VCaP (cell line): ENCODE data around the gene NEO1.

Source experiments
- H3K27ac ChIP-seq: fragments of 450-650 bp; 2 replicates; pipeline ENCODE4 v1.5.1; 2017
- TF ChIP-seq, protein P1 (sequence below): fragments of 450-650 bp; conservative IDR thresholded peaks from 2 replicates; pipeline ENCODE4 v1.5.1; 2017; ENCODE audit warnings: mild to moderate bottlenecking, moderate library complexity

The NEO1 gene

DNA sequence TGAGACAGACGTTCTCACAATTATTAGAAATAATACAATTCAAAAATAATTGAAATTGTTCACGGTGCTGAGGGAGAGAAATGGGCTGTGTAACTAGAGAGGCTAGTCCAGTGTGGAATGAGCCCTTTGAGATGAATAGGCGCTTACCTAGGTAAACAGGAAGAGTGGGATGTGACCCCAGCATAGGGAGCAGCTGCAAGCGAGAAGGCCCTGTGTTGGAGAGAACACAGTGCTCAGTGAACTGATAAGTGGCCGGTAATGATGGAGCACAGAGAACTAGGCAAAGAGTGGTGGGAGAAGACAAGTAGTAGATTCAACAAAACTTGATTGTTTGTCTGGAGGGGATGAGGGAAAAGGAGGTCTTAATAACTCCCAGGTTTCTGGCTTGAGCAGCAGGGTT, 212.6 kb downstream of the NEO1 start:
- TF ChIP-seq, protein P1, sequence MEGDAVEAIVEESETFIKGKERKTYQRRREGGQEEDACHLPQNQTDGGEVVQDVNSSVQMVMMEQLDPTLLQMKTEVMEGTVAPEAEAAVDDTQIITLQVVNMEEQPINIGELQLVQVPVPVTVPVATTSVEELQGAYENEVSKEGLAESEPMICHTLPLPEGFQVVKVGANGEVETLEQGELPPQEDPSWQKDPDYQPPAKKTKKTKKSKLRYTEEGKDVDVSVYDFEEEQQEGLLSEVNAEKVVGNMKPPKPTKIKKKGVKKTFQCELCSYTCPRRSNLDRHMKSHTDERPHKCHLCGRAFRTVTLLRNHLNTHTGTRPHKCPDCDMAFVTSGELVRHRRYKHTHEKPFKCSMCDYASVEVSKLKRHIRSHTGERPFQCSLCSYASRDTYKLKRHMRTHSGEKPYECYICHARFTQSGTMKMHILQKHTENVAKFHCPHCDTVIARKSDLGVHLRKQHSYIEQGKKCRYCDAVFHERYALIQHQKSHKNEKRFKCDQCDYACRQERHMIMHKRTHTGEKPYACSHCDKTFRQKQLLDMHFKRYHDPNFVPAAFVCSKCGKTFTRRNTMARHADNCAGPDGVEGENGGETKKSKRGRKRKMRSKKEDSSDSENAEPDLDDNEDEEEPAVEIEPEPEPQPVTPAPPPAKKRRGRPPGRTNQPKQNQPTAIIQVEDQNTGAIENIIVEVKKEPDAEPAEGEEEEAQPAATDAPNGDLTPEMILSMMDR, result no peak
- no peak overlapping the region for H3K27ac ChIP-seq

DNA sequence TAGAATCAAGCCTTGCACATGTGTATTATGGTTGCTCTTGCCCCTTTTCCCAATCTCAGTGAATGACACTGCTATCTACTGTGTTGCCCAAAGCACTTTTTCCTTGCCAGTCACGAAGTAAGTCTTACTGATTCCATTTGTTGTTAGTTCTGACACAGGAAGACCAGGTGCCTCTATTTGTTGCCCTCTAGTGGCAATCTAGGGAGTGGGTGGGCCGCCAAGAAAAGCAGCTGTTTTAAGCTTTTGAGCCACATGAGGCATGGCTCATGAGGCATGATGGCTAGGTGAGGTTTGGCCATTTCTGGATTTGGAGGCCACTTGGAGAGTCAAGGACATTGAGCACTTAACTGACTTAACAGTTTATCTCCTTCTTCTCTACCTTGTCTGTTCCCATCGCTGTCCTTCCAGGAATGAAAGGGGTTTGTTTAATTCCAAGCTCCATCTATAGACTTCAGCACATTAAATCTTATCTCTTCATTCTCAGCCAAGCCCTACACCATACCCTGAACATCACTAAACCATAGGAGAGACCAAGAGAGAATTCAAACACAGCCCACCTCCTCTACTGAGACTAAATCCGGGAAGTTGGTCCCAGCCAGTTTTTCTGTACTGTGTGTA, 213.4 kb downstream of the NEO1 start:
- TF ChIP-seq, protein P1, result peak; percentile 65
- H3K27ac ChIP-seq, result no peak overlapping the region

DNA sequence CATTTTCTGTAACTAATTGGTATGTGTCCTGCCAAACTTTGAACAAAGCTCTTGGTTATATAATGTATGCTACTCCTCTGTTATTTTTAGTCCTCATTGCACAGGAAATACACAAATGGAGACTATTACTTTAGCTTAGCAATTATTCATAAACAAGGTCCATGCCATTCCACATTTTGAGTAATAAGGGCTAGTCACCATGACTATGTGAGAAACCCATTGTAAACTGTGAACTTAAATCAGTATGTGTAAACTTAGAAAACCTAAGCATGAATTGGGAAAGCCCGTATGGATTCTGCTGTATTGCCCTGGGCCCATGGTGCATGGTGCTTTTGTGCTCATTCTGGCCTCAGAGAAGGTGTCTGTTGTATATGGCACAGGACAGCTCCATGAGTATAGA, 216.2 kb downstream of the NEO1 start:
- no peak overlapping the region for H3K27ac ChIP-seq
- TF ChIP-seq, protein P1, result no peak

DNA sequence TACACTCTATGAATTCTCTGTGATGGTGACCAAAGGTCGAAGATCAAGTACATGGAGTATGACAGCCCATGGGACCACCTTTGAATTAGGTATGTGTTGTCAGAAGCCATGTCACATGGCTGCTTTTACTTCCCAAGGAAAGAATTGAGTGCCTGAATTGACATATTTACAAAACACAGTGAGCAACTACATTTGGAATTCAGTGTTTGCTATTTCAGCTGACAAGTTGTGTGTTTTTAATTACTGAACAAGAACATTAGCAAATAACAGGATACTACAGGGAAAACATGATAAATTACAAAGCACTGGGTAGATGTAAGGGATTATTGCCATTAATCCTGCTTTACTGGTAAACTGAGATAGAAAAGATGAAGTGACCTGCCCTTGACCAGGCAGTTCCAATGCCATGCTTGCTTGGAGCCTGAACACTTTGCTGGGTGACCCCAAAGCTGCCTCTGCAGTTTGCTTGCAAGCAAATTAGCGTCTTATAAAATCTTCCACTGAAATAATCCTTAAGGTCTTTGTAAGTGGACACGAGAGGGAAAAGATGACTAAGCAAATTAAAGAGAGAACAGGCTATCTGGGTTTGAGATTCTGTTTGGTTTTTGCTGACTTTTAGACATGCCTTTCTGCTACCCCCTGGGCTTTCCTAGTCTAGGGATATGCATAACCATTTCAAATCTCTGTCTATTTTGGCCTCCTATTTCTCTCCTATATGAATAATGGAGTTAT, 218.3 kb downstream of the NEO1 start:
- H3K27ac ChIP-seq, result no peak overlapping the region
- TF ChIP-seq, protein P1, result no peak

DNA sequence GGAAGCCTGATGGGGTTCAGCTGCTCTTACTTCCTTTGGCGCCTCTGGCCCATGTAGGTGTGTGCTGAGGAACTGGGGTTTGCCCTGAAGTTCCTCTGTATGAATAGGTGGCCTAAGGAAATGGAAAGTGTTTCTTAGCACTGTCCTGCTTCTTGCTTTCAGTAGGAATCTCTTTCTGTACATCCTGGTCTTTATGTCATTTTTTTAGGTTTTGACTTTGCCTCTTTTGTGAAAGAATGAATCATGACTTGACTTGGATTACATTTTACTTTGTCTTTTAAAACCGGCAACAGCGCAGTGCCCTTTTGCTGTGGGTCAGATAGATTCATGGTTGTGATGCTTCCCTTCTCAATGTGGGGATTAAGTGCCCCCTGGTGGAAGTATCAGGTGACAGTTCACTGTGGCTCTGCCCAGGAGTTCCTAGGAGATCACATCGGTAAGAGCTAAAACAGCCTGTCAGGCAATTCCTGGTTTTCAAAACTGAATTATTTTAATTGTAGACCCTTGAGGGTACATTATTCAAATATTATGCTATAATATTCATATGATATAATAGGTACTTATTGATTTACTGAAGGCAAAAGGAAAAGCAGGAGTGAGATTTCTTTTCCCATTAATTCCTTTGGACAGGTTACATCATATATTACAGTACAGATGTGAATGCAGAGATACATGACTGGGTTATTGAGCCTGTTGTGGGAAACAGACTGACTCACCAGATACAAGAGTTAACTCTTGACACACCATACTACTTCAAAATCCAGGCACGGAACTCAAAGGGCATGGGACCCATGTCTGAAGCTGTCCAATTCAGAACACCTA, 221.1 kb downstream of the NEO1 start:
- H3K27ac ChIP-seq, result no peak overlapping the region

DNA sequence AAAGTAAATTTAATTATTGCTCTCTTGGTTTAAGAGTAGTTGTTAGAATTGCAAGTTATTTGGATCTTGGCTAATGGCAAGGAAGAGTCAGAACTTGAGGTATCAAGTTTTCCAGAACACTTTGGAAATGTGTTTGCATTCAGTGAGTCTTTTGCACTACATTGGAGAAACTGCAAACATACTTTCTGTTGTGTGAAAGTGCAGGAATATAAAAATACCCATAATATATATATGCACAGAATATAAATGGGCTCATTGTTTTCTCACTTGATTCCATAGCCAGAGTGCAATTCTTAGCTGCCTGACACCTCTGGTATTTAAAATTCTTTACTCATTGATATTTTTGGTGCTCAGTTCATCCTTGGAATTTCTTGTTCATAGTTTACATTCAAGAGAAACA, 223.6 kb downstream of the NEO1 start:
- TF ChIP-seq, protein P1, result no peak

More for the DNA sequence above, 221.1 kb downstream of the NEO1 start:
- TF ChIP-seq, protein P1, result peak; percentile 98

More for the DNA sequence above, 223.6 kb downstream of the NEO1 start:
- no peak overlapping the region for H3K27ac ChIP-seq
